Upper lobe of left lung (tissue), 6 donors: Measurements from ENCODE around the gene TYMS. TPM values are rescaled to one million over a fixed set of nuclear protein-coding genes. Genes with fewer than 3 reads are reported as not detected.

Source experiments
- ATAC-seq, 2 donors: fragments of 200-7000 bp; cut with Tn5 transposase; one replicate each; pipeline ENCODE4 v1.9.1; 2022; ENCODE audit warnings: mild to moderate bottlenecking in 2 of 2, moderate library complexity in 2 of 2; ENCODE audit not compliant: low FRiP score in 2 of 2
- DNase-seq, 2 donors: peaks; one replicate each; pipeline ENCODE4 v3.0.0-alpha.2; 2019 to 2020
- H3K27ac ChIP-seq, 4 donors: fragments of 200-600 bp; sonication (generic); one replicate each; pipeline ENCODE4 v1.5.1; 2016 to 2019
- H3K27me3 ChIP-seq, 4 donors: fragments of 200-600 bp; sonication (generic); one replicate each; pipeline ENCODE4 v1.5.1; 2017 to 2019
- H3K36me3 ChIP-seq, 4 donors: fragments of 200-600 bp; sonication (generic); one replicate each; pipeline ENCODE4 v1.5.1; 2016 to 2019
- H3K4me1 ChIP-seq, 4 donors: fragments of 200-600 bp; sonication (generic); one replicate each; pipeline ENCODE4 v1.5.1; 2018 to 2019
- H3K4me3 ChIP-seq, 4 donors: fragments of 200-600 bp; sonication (generic); one replicate each; pipeline ENCODE4 v1.5.1; 2017 to 2019; ENCODE audit warnings: mild to moderate bottlenecking in 2 of 4, moderate library complexity in 1 of 4
- H3K9me3 ChIP-seq, 4 donors: fragments of 200-600 bp; sonication (generic); one replicate each; pipeline ENCODE4 v1.5.1; 2018 to 2019
- CTCF ChIP-seq, 6 experiments: fragments of 450-650 bp in 4 of 6; fragments of 200-600 bp in 2 of 6; sonication (generic) in 2 of 6; IDR thresholded peaks; one replicate each; pipeline ENCODE4 v1.5.1; 2016 to 2019; ENCODE audit warnings: antibody characterized with exemption in 6 of 6
- EP300 ChIP-seq, 4 donors: sonication (generic); formaldehyde crosslinking; IDR thresholded peaks; one replicate each; pipeline ENCODE4 v1.5.1; 2017; ENCODE audit warnings: antibody characterized with exemption in 4 of 4, control low read depth in 2 of 4
- POLR2A ChIP-seq, 4 donors: fragments of 450-650 bp; IDR thresholded peaks; one replicate each; pipeline ENCODE4 v1.5.1; 2016 to 2017; ENCODE audit warnings: antibody characterized with exemption in 4 of 4, mild to moderate bottlenecking in 2 of 4
- POLR2AphosphoS5 ChIP-seq, 2 donors: sonication (generic); formaldehyde crosslinking; IDR thresholded peaks; one replicate each; pipeline ENCODE4 v1.5.1; 2017; ENCODE audit warnings: antibody characterized with exemption in 2 of 2
- WGBS, 2 donors: methylation state at CpG; one replicate each; pipeline ENCODE4 v1.1.5; 2017 to 2018; 5-methylcytosine and 5-hydroxymethylcytosine counted together
- total RNA-seq, 6 donors: library from RNA; depleted of rRNA in 4 of 6; stranded (reverse); fragments of >200 nt in 4 of 6; gene quantifications; one replicate each; pipeline versions ENCODE4 v1.1.0 to v1.2.1, GENCODE V29; 2016 to 2021
- donor health status: DM: no; HTN: no; CAD: no; lungs with moderate emphysema.
- donor health status: DM: no; HTN: yes; CAD: no; lungs with severe emphysema.

TYMS gene
- total RNA-seq, 6 donors from 2014 or later: 5.2 to 16.3 (median 7.6) TPM; not detected in 1

- ATAC-seq (peak in 1 of 2 donors; percentile 1), DNase-seq (no peak)
- H3K4me1 ChIP-seq: peaks cover 10 to 24% (median 12%) of the 10 kb centered on the region in 4 donors
- TF ChIP-seq POLR2A (IDR thresholded peaks at IDR 0.05): peak in 1 of 4 donors; percentile 20
- no peak for TF ChIP-seq POLR2AphosphoS5 (IDR thresholded peaks at IDR 0.05)
- TF ChIP-seq CTCF (IDR thresholded peaks at IDR 0.05): no peak
- TF ChIP-seq EP300 (IDR thresholded peaks at IDR 0.05): no peak
- H3K9me3 ChIP-seq: no peaks in the 10 kb centered on the region
- H3K36me3 ChIP-seq: peaks cover 0 to 4% (median under 1%) of the 10 kb centered on the region in 4 donors
- 4 to 6% methylated on average over 8 of the region's 8 CpGs for WGBS, 2 donors
- no peaks in the 10 kb centered on the region for H3K27me3 ChIP-seq
- H3K27ac ChIP-seq: peak overlapping the region; percentile 82 to 90 (median 89)
- H3K4me3 ChIP-seq: peak overlapping the region; percentile 60 to 82 (median 68)
Measured at GRCh38 chr18:711310-711656, 53.8 kb downstream of the TYMS start.

- Histone ChIP-seq H3K4me1 (peaks cover 10 to 24% (median 12%) of the 10 kb centered on the region in 4 donors), H3K27ac (peak overlapping the region; percentile 82 to 90 (median 89)), H3K9me3 (no peaks in the 10 kb centered on the region), H3K4me3 (peak overlapping the region; percentile 60 to 82 (median 68)), H3K27me3 (no peaks in the 10 kb centered on the region), H3K36me3 (peaks cover 0 to 4% (median 0%) of the 10 kb centered on the region in 4 donors)
- 0% methylated on average over 27 to 42 of the region's 42 CpGs for WGBS, 2 donors
- DNase-seq (peak; percentile 55 to 83), ATAC-seq (peak; percentile 75 to 79)
- TF ChIP-seq POLR2A (IDR thresholded peaks at IDR 0.05) (peak in 2 of 4 donors; percentile 21 to 64), EP300 (IDR thresholded peaks at IDR 0.05) (peak in 2 of 4 donors; percentile 20 to 68), POLR2AphosphoS5 (IDR thresholded peaks at IDR 0.05) (peak; percentile 67 to 72), CTCF (IDR thresholded peaks at IDR 0.05) (no peak)
Measured at GRCh38 chr18:711657-712400, 54.4 kb downstream of the TYMS start.

- TF ChIP-seq POLR2A (IDR thresholded peaks at IDR 0.05) (peak in 2 of 4 donors; percentile 27 to 29), CTCF (IDR thresholded peaks at IDR 0.05) (peak; percentile 82 to 94 (median 90)), EP300 (IDR thresholded peaks at IDR 0.05) (no peak), POLR2AphosphoS5 (IDR thresholded peaks at IDR 0.05) (peak in 1 of 2 donors; percentile 48)
- H3K4me3 ChIP-seq: peak within 1 kb of the TSS; percentile 60 to 82 (median 68)
- DNase-seq: peak; percentile 90 to 98
- peaks cover 10 to 24% (median 12%) of the 10 kb centered on the region in 4 donors for H3K4me1 ChIP-seq
- WGBS, 2 donors: 33 to 50% methylated on average over 15 to 36 of the region's 91 CpGs
- no peaks in the 10 kb centered on the region for H3K27me3 ChIP-seq
- H3K36me3 ChIP-seq: peaks cover 0 to 4% (median 0%) of the 10 kb centered on the region in 4 donors
- ATAC-seq: peak; percentile 95 to 97
- H3K27ac ChIP-seq: peak within 1 kb of the TSS; percentile 82 to 90 (median 89)
- no peaks in the 10 kb centered on the region for H3K9me3 ChIP-seq
Measured at GRCh38 chr18:712401-713134, 55.1 kb downstream of the TYMS start, which contains the start of gene ENOSF1. TSS of gene ENOSF1 (minus strand) at chr18:712630. CDS start at chr18:712587, 43 bp downstream.

- Histone ChIP-seq H3K36me3 (peaks cover 0 to 4% (median 0%) of the 10 kb centered on the region in 4 donors), H3K9me3 (no peaks in the 10 kb centered on the region), H3K27ac (peak overlapping the region; percentile 82 to 90 (median 89)), H3K4me3 (peak overlapping the region in 3 of 4 donors; percentile 68 to 82 (median 69)), H3K4me1 (peaks cover 10 to 24% (median 12%) of the 10 kb centered on the region in 4 donors), H3K27me3 (no peaks in the 10 kb centered on the region)
- no peak for TF ChIP-seq POLR2A (IDR thresholded peaks at IDR 0.05)
- TF ChIP-seq POLR2AphosphoS5 (IDR thresholded peaks at IDR 0.05): no peak
- TF ChIP-seq CTCF (IDR thresholded peaks at IDR 0.05): no peak
- no peak for TF ChIP-seq EP300 (IDR thresholded peaks at IDR 0.05)
- WGBS, 2 donors: 95 to 96% methylated on average over 13 to 23 of the region's 23 CpGs
- ATAC-seq (no peak), DNase-seq (peak in 1 of 2 donors; percentile 68)
Measured at GRCh38 chr18:713135-713490, 55.7 kb downstream of the TYMS start.
